Fibroblast of the aortic adventitia (primary cell): ENCODE results near the gene PCDHGB7. TPM values are rescaled to one million over a fixed set of nuclear protein-coding genes. Genes with fewer than 3 reads are reported as not detected.

ENCODE experiments used
- DNase-seq: peaks from one replicate; pipeline ENCODE4 v3.0.0-alpha.2; 2010; ENCODE audit warnings: low read depth
- H3K4me3 ChIP-seq: 2 replicates; pipeline ENCODE4 v1.5.1; 2011; ENCODE audit warnings: low read depth, mild to moderate bottlenecking, control low read depth, low read length, moderate library complexity
- total RNA-seq: library from RNA; depleted of rRNA; stranded (reverse); fragments of >200 nt; gene quantifications from 2 replicates; pipeline ENCODE4 v1.2.3, GENCODE V29; 2012; ENCODE audit warnings: low replicate concordance
- TF ChIP-seq, protein P1 (sequence below): IDR thresholded peaks from 2 replicates; pipeline ENCODE4 v1.5.1; 2011; ENCODE audit warnings: mild to moderate bottlenecking, low read length, control low read depth, inconsistent platforms; ENCODE audit not compliant: insufficient read depth

Gene PCDHGB7
- total RNA-seq, 1 donor: 22.1 TPM

DNA sequence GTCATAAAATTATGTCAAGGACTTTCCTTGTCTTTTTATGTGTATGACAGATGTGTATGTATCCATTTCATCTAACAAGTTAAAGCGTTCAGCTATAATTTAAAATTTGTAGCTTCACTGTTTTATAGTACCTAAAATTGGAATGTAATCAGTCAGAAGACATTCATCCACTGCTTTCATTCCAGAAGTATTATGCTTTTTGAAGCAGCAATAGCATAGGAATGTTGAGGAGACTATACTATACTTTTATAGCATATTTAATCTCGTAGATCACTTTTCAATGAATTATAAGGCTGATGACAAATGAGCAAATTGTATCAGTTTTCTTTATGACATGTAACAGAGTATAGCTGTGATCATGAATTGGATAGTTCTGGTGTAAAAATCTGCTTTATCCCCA, 19.7 kb downstream of the PCDHGB7 start:
- TF ChIP-seq, protein P1, sequence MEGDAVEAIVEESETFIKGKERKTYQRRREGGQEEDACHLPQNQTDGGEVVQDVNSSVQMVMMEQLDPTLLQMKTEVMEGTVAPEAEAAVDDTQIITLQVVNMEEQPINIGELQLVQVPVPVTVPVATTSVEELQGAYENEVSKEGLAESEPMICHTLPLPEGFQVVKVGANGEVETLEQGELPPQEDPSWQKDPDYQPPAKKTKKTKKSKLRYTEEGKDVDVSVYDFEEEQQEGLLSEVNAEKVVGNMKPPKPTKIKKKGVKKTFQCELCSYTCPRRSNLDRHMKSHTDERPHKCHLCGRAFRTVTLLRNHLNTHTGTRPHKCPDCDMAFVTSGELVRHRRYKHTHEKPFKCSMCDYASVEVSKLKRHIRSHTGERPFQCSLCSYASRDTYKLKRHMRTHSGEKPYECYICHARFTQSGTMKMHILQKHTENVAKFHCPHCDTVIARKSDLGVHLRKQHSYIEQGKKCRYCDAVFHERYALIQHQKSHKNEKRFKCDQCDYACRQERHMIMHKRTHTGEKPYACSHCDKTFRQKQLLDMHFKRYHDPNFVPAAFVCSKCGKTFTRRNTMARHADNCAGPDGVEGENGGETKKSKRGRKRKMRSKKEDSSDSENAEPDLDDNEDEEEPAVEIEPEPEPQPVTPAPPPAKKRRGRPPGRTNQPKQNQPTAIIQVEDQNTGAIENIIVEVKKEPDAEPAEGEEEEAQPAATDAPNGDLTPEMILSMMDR: no peak
- no peak for DNase-seq
- H3K4me3 ChIP-seq: no peak overlapping the region

DNA sequence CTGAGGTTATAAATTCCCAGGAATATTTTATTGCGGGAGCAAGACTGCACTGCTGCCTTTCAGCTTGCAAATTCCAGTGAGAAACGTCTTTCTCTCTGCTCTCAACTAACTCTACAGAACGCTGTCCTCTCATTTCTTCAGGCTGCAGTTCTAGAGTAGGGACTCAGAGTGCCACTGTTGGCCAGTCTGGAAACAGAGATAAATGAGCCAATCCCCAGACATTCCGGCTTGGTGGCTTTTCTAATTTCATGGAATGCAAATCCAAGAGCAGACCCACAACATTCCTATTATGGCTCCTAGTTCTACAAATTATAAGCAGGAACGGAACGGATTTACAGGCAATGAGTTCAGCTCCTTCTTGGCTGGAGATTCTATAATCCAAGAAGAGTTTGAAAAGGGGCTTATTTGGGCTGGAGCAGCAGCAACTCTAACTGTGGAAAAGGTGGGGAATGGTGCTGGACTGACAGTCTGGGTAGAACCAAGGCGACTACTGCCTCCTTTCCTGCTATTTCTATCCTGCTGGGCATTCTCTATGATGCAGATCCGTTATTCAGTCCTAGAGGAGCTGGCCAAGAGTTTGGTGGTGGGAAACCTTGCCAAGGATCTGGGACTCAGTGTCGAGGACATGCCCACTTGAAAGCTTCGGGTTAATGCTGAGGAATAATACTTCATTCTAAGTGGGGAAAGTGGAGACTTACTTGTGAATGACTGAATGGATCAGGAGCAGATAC, 22.1 kb downstream of the PCDHGB7 start:
- H3K4me3 ChIP-seq: no peak overlapping the region
- DNase-seq: no peak
- TF ChIP-seq, protein P1: no peak

DNA sequence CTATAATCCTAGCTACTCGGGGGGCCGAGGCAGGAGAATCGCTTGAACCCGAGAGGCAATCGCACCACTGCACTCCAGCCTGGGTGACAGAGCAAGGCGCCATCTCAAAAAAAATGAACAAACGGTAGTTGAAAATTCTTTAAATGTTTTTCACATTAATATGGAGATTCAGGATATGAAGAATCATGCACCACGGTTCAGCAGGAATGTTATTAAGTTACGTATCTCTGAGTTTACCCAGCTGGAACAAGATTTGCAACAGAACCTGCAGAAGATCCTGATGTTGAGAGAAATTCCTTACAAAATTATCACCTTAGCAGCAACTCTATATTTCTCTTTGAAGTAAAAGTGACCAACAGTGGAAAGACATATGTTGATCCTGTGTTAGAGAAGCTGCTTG, 22.9 kb downstream of the PCDHGB7 start:
- TF ChIP-seq, protein P1: no peak
- H3K4me3 ChIP-seq: no peak overlapping the region
- no peak for DNase-seq

DNA sequence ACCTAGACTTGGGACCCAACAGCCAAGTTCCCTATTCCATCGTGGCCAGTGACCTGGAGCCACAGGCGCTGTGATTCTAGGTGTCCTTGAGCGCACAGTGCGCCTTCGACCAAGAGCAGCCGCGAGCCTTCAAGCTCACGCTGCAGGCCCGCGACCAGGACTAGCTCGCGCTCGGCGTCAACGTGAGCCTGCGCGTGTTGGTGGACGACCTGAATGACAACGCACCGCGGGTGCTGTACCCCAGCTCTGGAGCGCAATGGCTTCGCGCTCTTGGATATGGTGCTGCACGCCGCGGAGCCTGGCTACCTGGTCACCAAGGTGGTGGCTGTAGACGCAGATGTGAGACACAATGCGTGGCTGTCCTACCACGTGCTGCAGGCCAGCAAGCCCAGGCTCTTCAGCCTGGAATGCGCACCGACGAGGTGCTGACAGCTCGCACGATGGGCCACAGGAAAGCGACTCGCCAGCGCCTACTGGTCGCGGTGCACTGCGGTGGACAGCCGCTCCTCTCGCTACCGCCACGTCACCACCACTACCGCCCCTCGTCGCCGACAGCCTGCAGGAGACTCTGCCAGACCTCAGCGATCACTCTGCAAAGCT, 24.2 kb downstream of the PCDHGB7 start:
- TF ChIP-seq, protein P1: no peak
- H3K4me3 ChIP-seq: no peak overlapping the region
- DNase-seq: no peak

DNA sequence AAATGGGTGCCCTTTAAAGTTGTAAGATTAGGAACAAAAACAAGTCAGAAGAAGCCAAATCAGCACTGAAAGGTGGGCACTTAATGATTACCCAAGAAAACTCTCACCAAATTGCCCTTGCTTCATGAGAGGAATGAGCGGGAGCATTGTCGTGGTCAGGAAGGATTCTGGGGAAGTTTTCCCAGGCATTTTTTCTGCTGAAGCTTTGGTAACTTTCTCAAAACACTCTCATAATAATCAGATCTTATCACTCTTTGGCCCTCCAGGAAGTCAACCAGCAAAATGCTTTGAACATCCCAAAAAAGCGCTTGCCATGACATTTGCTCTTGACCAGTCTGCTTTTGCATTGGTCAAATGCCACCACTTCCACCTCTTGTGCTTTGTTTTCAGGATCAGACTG, 47.9 kb downstream of the PCDHGB7 start:
- no peak overlapping the region for H3K4me3 ChIP-seq
- TF ChIP-seq, protein P1: no peak
- peak; percentile 27 for DNase-seq

Other genes starting within 250 kb of the PCDHGB7 start
- gene PCDHB7, start 245.0 kb upstream of the PCDHGB7 start, total RNA-seq: 0.63 and 0.98 TPM in 2 replicates
- 0.16 and 0.27 TPM in 2 replicates for gene PCDHB8, start 239.9 kb upstream of the PCDHGB7 start, total RNA-seq
- gene PCDHB16, start 235.3 kb upstream of the PCDHGB7 start, total RNA-seq: 0.25 and 0.36 TPM in 2 replicates
- gene PCDHB9, start 230.5 kb upstream of the PCDHGB7 start, total RNA-seq: 0.41 and 1.2 TPM in 2 replicates
- 0.36 and 0.41 TPM in 2 replicates for gene PCDHB10, start 225.3 kb upstream of the PCDHGB7 start, total RNA-seq
- gene PCDHB11, start 218.1 kb upstream of the PCDHGB7 start, total RNA-seq: 0.08 and 0.27 TPM in 2 replicates
- 0.18 and 0.25 TPM in 2 replicates for gene PCDHB12, start 209.0 kb upstream of the PCDHGB7 start, total RNA-seq
- gene PCDHB13, start 203.8 kb upstream of the PCDHGB7 start, total RNA-seq: 0.27 and 0.65 TPM in 2 replicates
- 0.45 and 0.74 TPM in 2 replicates for gene PCDHB14, start 194.3 kb upstream of the PCDHGB7 start, total RNA-seq
- gene PCDHB15, start 172.3 kb upstream of the PCDHGB7 start, total RNA-seq: 0.09 TPM in 1 of 2 replicates, not detected in the other
- 0.72 TPM in 1 of 2 replicates, not detected in the other for gene SLC25A2, start 113.6 kb upstream of the PCDHGB7 start, total RNA-seq
- gene TAF7, start 96.9 kb upstream of the PCDHGB7 start, total RNA-seq: 62.1 and 66.0 TPM in 2 replicates
- gene PCDHGA1, start 87.2 kb upstream of the PCDHGB7 start, total RNA-seq: 0.90 and 1.4 TPM in 2 replicates
- gene PCDHGA2, start 78.9 kb upstream of the PCDHGB7 start, total RNA-seq: 2.5 and 3.9 TPM in 2 replicates
- gene PCDHGA3, start 73.8 kb upstream of the PCDHGB7 start, total RNA-seq: 1.1 and 4.4 TPM in 2 replicates
- 3.1 and 4.2 TPM in 2 replicates for gene PCDHGB1, start 67.6 kb upstream of the PCDHGB7 start, total RNA-seq
- 3.7 and 9.9 TPM in 2 replicates for gene PCDHGA4, start 62.7 kb upstream of the PCDHGB7 start, total RNA-seq
- 1.3 and 5.7 TPM in 2 replicates for gene PCDHGB2, start 57.7 kb upstream of the PCDHGB7 start, total RNA-seq
- 1.7 and 3.5 TPM in 2 replicates for gene PCDHGA5, start 53.5 kb upstream of the PCDHGB7 start, total RNA-seq
- gene PCDHGB3, start 47.4 kb upstream of the PCDHGB7 start, total RNA-seq: 7.7 and 9.6 TPM in 2 replicates
- gene PCDHGA6, start 43.8 kb upstream of the PCDHGB7 start, total RNA-seq: 3.9 and 7.4 TPM in 2 replicates
- 2.9 and 8.4 TPM in 2 replicates for gene PCDHGA7, start 34.9 kb upstream of the PCDHGB7 start, total RNA-seq
- 9.0 and 17.4 TPM in 2 replicates for gene PCDHGB4, start 30.0 kb upstream of the PCDHGB7 start, total RNA-seq
- gene PCDHGA8, start 25.0 kb upstream of the PCDHGB7 start, total RNA-seq: 2.5 and 3.8 TPM in 2 replicates
- gene PCDHGB5, start 19.7 kb upstream of the PCDHGB7 start, total RNA-seq: 8.5 and 19.9 TPM in 2 replicates
- 4.1 and 7.3 TPM in 2 replicates for gene PCDHGA9, start 14.9 kb upstream of the PCDHGB7 start, total RNA-seq
- 3.8 and 5.8 TPM in 2 replicates for gene PCDHGB6, start 9.7 kb upstream of the PCDHGB7 start, total RNA-seq
- 10.6 and 22.2 TPM in 2 replicates for gene PCDHGA10, start 4.7 kb upstream of the PCDHGB7 start, total RNA-seq
- 7.6 and 17.8 TPM in 2 replicates for gene PCDHGA11, start 3.4 kb downstream of the PCDHGB7 start, total RNA-seq
- gene PCDHGA12, start 12.8 kb downstream of the PCDHGB7 start, total RNA-seq: 39.7 and 50.5 TPM in 2 replicates
- gene PCDHGC3, start 58.3 kb downstream of the PCDHGB7 start, total RNA-seq: 53.7 and 97.7 TPM in 2 replicates
- 2.5 and 5.2 TPM in 2 replicates for gene PCDHGC4, start 67.4 kb downstream of the PCDHGB7 start, total RNA-seq
- gene PCDHGC5, start 71.4 kb downstream of the PCDHGB7 start, total RNA-seq: 7.0 and 10.5 TPM in 2 replicates
- 16.3 and 22.1 TPM in 2 replicates for gene DIAPH1, start 201.3 kb downstream of the PCDHGB7 start, total RNA-seq
- gene HDAC3, start 219.2 kb downstream of the PCDHGB7 start, total RNA-seq: 48.4 and 51.4 TPM in 2 replicates
- gene RELL2, start 219.3 kb downstream of the PCDHGB7 start, total RNA-seq: 2.6 and 6.6 TPM in 2 replicates
- gene FCHSD1, start 233.7 kb downstream of the PCDHGB7 start, total RNA-seq: 19.9 and 39.8 TPM in 2 replicates